Measurements from ENCODE around the gene AP1B1.

Gene AP1B1

DNA sequence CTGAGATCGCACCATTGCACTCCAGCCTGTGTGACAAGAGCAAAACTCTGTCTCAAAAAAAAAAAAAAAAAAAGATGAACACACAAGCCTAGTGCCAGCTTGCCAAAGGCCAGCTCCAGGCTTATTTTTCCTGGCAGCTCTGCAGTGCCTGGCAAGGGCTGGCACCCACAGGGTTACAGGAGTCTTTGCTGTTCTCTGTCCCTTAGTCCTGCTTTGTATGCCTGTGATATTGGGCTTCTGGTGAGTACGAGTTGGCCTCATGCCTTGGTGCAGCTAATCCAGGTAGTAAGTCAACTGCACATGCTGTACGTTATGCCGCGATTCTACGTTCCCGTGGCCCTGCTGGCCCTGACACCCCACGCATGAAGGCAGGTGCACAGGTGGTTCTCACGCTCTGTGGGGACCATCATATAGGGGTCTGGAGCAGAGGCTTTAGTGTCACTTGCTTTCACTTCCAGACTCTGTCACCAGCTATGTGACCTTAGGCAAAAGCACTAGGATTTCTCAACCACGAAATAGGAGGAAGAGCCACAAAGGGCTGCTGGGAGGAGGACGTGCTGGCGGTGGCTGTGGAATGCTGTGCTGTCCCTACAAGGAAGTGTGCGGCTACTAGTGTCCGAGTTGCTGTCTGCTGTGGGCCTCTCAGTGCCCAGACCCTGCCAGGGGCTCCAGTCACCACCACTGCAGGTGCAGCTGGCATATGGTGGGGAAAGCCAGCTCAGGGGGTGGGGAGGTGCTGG, 51.4 kb downstream of the AP1B1 start:
- no peak for FAIRE-seq
- DNase-seq (ENCODE audit: extremely low spot score, insufficient read length, low read depth): no peak

DNA sequence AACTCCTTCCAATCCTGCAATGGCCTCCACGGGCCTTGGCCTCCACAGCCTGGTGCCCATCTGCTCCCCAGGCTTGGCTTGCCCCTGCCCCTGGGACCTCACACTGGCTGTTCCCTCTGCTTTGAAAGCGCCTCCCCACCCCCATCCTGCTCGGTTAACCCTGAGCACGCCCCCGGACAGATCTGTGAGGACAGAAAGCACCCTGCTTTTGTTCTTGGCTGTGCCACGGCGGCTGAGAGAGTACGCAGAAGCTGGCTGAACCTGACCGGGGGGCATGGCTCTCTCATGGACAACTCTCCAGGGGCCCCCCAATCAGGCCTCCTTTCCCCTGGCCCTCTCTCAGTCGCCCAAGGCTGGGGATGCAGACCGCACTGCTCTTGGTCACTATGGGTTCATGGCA, 52.7 kb downstream of the AP1B1 start:
- DNase-seq (ENCODE audit: extremely low spot score, insufficient read length, low read depth) (no peak), FAIRE-seq (no peak)

DNA sequence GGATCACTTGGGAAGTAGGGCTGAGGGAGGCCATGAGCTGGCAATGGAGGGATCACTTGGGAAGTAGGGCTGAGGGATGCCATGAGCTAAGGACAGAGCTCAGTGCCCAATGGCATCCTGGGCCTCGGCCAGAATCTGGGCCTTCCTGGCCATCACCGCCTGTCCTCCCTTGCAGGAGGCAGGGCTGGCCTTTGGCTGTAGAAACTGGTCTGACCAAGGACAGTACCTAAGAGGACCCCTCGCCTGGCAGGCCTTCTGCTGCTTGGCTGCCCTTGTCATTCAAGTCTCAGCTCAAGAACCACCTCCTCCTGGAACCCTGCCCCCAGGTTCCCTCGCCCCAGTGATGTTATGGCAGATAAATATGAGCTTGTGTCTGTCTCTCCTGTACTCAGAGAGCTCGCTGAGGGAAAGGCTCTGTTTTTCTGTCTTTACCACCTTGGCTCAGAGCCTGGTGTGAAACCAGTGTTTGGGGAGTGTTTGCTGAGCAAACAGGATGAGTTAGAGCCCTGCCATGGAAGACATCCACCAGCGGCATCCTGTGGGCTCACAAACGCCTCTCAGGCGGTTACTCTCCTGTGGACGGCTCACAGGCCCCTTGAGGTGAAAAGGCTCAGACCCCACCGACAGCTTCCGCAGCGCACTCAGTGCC, 53.5 kb downstream of the AP1B1 start:
- DNase-seq (ENCODE audit: extremely low spot score, insufficient read length, low read depth) (no peak), FAIRE-seq (no peak)

DNA sequence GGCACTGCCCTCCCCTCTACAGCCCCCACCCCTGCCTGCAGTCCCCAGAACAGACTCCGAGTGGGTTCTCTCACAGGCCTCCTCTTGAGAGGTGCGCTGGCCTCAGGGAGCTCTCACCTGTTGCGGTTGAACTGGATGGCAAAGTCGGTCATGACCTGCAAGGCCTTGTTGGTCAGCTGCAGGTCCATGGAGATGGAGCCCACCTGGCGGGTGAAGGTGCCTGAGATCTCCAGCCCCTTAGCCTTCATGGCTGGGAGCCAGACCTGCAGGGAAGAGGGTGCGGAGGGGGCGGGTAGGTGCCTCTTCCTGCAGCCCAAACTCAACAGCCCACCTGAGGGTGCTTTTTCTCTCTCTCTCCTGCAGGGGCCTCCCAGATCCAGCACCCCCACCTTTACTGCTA, 54.2 kb downstream of the AP1B1 start:
- DNase-seq (ENCODE audit: extremely low spot score, insufficient read length, low read depth): no peak
- FAIRE-seq: no peak

DNA sequence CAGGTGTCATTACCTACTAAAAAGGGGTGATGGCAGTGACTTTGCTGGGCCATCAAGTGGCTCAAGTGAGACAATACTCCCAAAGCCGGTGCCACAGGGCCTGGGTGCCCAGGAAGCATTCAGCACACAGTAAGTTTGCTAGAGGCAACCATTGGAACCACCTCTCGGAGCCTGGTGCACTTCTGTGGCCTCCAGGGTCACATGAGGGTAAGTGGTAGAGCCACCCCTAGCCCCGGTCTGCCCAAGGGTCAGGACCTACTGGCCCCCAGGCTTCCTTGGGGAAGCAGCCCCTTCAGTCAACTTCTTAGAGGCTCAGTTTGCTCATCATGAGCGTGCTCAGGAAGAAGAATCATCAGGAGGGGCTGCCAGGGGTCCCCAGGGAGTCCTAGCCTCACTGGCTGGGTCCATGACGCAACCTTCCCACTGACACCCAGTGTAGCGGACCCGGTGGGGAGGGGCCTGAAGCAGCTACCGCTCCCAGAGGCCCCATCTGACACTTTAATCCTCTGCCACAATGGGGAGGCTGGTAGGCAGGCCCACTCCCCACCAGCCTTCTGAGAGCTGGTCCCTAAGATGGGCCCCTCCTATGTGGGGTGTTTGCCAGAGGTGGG, 55.4 kb downstream of the AP1B1 start:
- FAIRE-seq: no peak
- DNase-seq (ENCODE audit: extremely low spot score, insufficient read length, low read depth): no peak

DNA sequence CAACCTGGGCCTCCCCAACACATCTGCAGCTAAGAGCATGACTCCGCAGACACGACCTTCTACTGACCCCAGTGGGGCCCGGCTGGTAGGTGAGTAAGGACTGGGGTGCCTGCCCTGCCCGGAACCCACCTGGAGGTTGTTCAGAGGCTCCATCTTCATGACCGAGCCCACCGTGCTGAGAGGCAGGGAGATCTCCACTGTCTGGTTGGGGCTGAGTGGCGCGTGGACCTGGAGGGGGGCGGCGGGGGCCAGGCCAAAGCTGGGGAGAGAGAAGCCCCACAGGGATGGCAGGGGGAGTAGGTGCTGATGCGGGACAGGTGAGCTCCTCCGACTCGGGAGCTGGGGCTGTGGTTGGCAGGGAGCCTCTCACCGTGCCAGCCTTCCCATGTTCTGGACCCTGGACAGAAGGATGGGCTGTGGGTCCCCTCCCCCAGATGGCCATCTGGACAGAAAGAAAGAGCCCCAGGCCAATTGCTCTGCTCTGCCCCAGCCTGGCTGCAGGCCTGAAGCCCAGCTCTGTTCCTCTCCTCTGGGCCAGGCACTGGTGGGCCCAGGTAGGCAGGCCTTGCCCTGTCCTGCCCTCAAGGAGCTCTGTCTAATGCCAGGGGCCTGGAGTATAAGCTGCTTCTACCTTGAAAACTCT, 56.6 kb downstream of the AP1B1 start:
- no peak for DNase-seq (ENCODE audit: extremely low spot score, insufficient read length, low read depth)
- FAIRE-seq: no peak

DNA sequence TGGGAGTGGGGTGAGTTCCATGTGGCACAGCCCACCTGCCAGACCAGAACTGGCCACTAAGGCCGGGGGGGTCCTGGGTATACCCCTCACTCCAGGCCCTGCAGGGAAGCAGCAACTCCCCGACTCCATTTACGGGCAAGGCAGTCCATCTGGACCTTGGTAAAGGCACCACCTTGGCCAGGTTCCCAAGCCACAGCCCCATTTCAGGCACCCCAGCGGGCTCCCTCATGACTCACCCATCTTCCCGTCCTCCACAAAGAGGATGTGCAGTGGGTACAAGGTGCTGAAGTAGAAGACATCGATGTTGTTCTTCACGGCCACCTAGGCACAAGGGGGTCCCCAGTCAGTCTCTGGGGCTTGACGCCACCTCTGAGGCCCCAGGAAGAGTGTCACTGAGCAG, 57.2 kb downstream of the AP1B1 start:
- FAIRE-seq: no peak

DNA sequence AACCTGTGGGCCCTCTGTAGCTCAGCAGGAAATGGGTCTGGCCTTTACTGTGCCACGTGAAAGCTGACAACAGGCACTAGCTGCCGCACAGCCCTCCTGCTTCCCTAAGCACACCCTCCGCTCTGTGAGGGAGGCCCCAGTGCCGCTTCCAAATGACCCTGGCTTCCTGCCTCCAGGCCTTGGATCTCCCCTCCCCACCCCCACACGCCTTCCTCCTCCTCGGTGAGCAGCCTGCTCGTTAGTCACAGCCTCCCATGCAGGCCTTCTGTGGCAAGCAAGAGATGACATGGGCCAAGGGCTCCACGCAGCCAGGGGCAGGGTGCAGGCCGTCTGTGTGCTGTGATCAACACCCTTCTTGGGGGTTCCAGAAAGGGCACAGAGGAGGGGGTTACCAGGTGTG, 57.6 kb downstream of the AP1B1 start:
- FAIRE-seq: no peak
- no peak for DNase-seq (ENCODE audit: extremely low spot score, insufficient read length, low read depth)

More for the DNA sequence above, 57.2 kb downstream of the AP1B1 start:
- DNase-seq (ENCODE audit: extremely low spot score, insufficient read length, low read depth): no peak

DNA sequence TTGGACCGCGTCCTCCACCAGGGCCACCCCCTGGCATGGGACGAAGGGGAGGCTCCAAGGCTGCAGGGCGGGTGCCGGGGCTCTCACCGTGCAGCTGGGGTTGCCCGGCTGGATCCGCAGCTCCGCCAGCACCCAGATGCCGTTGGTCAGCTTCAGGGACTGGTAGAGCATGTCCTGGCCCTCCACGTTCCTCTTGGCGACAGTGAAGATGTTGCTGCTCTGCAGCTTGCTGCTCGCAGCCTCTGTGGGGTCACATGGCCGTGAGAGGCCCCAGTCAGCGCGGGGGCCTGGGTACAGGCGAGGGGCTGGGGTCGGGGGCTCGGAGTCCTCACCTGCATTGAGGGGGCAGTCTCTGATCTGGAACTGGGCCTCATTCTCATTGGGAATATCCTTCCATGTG, 58.1 kb downstream of the AP1B1 start:
- no peak for FAIRE-seq

DNA sequence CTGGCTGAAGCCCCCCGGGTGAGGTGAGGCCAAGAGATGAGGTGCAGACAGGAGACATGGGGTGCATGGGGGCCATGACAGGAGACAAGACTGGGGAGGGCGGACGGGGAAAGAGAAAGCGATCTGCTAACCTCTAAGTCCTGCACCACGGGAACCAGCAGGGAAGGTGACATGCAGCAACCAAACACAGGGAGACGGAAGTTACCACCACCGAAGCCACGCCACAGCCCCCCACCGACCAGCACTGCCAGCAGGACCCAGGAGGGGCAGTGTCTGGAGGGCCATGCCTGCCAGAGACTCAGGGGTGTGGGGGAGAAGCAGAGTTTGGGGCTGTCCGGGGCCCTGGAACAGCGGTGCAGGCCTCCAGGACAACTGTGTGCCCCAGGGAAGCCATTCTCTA, 58.8 kb downstream of the AP1B1 start:
- FAIRE-seq (no peak), DNase-seq (ENCODE audit: extremely low spot score, insufficient read length, low read depth) (no peak)

More for the DNA sequence above, 58.1 kb downstream of the AP1B1 start:
- no peak for DNase-seq (ENCODE audit: extremely low spot score, insufficient read length, low read depth)

DNA sequence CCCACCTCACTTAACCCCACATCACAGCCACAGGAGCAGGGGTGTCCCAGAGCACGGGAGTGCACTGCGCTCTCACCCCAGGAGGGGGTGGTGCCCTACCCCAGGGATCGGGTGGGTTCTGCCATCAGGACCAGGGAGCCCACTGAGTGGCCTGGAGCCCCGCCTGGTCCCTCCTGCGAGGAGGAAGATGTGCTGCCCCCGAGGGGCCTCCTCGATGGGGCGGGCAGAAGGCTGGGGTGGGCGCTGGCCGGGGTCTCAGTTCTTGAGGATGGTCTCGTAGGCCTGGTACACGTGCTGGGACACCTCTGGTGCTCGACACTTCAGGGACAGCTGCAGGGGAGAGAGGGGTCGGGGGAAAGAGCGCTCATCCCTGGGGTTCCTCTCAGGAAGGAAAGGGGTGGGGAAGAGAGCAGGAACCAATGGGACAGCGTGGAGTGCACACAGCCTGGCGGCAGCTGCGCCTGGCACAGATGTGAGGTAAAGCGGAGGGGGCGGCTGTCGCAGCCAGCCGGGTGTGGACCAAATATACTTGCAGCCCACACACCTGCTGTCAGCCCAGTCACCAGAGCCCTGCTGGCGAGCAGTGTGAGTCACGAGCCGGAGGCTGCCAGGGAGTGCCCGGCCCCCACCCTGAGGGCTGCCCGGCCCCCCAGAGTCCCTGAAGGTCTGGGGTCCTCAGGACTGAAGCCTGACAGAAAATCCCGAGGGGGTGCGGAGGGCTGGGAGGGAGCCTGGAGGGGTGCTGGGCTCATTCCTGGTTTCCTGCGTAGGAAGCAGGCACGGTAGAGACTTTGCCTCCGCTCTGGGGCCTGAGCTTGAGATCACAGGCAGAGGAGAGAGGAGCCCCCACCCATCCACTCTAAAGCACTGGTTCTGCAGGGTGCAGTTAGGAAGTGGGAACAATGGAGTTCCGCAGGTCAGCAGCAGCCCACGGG, 59.5 kb downstream of the AP1B1 start:
- no peak for DNase-seq (ENCODE audit: extremely low spot score, insufficient read length, low read depth)
- FAIRE-seq: no peak

DNA sequence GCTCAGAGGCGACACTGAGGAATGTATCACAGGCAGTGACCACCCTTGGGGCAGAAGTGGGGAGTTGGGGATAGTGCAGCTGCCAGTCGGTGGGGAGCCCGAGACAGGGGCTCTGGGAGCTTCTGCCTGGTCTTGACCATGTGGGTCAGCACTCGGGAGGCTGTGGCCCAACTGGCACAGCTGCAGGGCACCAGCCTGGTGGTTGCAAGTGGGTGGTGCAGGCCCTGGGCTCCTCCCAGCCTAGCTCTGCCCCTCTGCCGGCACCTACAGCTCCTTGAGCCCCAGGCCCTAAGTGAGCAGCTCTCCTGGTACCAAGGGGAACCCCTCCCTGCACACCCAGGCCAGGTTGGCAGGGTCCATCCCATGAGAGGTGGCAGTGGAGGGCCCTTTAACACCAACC, 60.3 kb downstream of the AP1B1 start:
- FAIRE-seq (no peak), DNase-seq (ENCODE audit: extremely low spot score, insufficient read length, low read depth) (no peak)

DNA sequence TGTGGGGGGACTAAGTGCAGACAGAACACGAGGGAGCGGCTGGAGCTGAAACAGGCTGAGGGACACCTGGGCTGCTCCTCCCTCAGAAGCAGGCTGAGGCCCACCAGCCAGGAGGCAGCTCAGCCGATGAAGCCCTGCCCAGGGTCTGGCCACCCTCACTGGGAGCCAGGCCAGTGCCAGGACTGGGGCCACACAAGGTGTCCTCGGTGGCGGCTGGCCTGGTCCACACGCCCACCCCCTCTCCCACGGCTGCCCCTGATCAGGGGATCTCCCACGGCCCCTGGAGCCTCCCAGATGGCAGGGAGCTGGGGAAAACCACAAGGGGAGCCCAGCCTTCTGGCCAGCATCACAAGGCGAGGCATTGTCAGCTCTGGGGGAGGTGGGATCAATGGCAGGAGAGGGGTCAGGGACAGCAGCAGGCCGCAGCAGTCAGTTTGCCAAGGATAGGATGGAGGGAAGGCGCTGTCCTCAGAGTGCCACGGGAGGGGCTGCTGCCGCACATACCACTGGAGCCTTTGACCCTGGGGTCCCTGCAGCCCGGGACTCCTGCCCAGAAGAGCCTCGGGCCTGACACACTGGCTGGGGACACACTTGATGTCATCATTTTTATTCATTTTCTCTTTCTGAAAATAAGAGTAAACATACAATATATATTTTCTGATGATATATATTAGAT, 61.1 kb downstream of the AP1B1 start:
- FAIRE-seq: no peak

DNA sequence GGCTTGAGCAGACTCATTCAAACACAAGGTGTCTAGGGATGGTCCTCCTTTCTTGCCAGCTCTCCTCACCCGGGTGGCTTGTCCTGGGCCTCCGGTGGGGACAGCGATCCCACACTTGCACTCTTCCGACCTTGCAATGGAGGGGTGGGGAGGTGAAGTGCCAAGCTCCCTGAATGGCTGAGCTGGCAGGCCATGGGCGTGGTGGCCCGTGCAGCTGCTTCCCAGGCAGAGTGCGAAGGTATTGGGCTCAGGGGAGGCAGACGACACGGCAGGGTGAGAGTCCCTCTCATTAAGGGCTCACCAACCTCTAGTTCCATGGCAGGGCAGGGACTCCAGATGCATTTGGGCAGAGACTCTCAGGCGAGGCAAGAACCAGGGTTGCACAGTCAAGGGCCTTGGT, 61.9 kb downstream of the AP1B1 start:
- FAIRE-seq (no peak), DNase-seq (ENCODE audit: extremely low spot score, insufficient read length, low read depth) (no peak)

More for the DNA sequence above, 61.1 kb downstream of the AP1B1 start:
- no peak for DNase-seq (ENCODE audit: extremely low spot score, insufficient read length, low read depth)

DNA sequence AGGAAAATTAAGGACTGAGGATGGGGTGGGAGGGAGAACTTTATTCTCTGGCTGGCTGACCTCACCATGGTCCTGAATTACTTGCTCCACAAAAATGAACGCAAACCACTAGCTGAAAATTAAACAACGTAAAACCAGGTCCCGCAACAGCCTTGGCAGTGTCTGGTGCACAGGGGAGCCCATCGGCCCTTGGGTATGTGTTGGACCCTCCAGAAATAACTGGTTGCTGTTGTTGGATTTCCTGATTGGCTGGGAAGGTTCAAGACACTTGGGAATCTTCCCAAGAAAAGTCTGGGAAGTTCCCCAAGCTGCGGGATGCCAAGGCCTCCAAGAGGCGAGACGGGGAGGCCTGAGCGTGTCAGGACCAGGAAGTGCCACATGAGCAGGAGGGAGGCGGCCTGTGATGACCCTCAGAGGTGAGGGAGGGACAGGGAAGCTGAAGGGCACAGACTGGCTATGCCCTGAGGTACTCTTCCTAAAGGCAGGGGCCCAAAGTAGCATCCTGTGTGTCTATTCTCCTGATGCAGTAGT, 62.5 kb downstream of the AP1B1 start:
- no peak for DNase-seq (ENCODE audit: extremely low spot score, insufficient read length, low read depth)
- no peak for FAIRE-seq

DNA sequence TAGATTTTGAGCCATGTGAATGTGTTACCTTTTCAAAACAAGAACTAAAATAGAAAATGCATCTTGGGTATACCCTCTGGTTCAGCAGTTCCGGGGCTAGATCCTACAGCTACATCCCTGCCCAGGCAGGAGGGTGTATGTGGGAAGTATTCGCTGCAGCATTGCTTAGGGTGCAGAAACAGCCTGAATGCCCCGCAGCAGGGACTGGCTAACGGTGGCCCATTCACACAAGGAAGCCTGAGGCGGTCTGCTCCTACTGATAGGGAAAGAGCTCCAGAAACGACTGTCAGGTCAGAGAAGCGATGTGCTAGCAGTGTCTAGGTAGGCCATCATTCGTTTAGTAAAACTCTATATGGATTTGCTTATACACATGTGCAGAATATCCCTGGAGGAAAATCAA, 63.0 kb downstream of the AP1B1 start:
- no peak for FAIRE-seq
- DNase-seq (ENCODE audit: extremely low spot score, insufficient read length, low read depth): no peak

DNA sequence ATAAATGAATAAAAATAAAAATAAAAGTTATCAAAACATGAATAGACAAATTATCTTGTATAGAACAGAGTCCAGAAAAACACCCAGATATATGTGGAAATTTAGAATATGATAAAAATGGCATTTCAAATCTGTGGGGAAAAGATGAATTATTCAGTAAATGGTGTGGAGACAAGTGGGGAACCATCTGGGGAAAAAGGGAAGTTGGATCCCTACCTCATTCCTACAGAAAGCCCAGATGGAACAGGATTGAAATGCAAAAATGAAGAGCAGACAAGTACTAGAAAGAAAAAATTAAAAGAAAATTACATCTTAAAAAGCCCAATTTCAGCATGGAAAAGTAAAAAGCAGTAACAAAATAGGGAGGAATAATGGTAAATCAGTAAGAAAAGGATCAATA, 64.7 kb downstream of the AP1B1 start:
- no peak for DNase-seq (ENCODE audit: extremely low spot score, insufficient read length, low read depth)
- FAIRE-seq: no peak

DNA sequence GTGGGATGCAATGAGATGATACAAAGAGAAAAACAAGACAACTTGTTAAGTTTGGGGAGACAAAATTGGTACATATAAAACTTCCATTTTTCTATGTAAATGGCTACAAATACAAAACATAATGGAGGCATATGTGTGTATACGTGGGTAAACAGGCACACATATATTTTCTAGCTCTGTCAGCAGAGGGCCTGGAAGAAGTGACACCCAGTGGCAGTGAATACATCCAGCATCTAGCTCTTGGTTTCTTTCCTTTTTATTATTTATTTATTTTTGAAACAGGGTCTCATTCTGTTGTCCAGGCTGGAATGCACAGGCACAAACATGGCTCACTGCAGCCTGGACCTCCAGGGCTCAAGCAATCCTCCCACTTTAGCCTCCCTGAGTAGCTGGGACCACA, 67.8 kb downstream of the AP1B1 start:
- DNase-seq (ENCODE audit: extremely low spot score, insufficient read length, low read depth): no peak
- no peak for FAIRE-seq

DNA sequence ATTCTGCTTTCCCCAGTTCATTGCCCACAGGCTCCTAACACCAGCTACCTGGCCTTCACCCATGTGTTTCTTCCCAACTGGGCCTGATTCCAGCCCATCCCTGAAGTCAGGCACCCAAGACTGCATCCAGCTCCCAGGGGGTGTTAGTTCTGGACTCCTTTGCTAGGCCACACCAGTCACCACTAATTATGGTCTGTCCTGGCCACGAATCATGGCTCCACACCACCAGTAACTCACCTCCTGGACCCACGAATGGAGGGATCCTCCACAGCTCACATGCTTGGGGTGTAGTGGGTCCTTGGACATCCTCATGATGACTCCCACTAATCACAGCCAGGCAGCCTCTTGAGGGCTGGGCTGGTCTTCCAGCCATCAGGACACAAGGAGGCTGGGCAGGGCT, 69.3 kb downstream of the AP1B1 start:
- FAIRE-seq (no peak), DNase-seq (ENCODE audit: extremely low spot score, insufficient read length, low read depth) (no peak)
